Sigmoid colon (tissue), 7 donors: ENCODE measurements around the gene PTPRN. TPM values are rescaled to one million over a fixed set of nuclear protein-coding genes. Genes with fewer than 3 reads are reported as not detected.

ENCODE experiments used
- DNase-seq: peaks from one replicate; pipeline ENCODE4 v3.0.0-alpha.2; 2019
- H3K27ac ChIP-seq, 4 donors: fragments of 200-600 bp; sonication (generic); one replicate each; pipeline ENCODE4 v1.5.1; 2016 to 2019; ENCODE audit warnings: mild to moderate bottlenecking in 1 of 4
- H3K27me3 ChIP-seq, 3 donors: fragments of 200-600 bp; sonication (generic); one replicate each; pipeline ENCODE4 v1.5.1; 2019; ENCODE audit warnings: mild to moderate bottlenecking in 1 of 3
- H3K36me3 ChIP-seq, 4 donors: fragments of 200-600 bp; sonication (generic); one replicate each; pipeline ENCODE4 v1.5.1; 2016 to 2019
- H3K4me1 ChIP-seq, 4 donors: fragments of 200-600 bp; sonication (generic); one replicate each; pipeline ENCODE4 v1.5.1; 2017 to 2019
- H3K4me3 ChIP-seq, 4 donors: fragments of 200-600 bp; sonication (generic); one replicate each; pipeline ENCODE4 v1.5.1; 2017 to 2019; ENCODE audit warnings: mild to moderate bottlenecking in 2 of 4, moderate library complexity in 1 of 4
- H3K9me3 ChIP-seq, 4 donors: fragments of 200-600 bp in 3 of 4; sonication (generic) in 3 of 4; one replicate each; pipeline versions ENCODE4 v1.5.1 to v1.6.1; 2013 to 2019
- EP300 ChIP-seq, 4 donors: sonication (generic); formaldehyde crosslinking; IDR thresholded peaks; one replicate each; pipeline ENCODE4 v1.6.1; 2017; ENCODE audit warnings: antibody characterized with exemption in 4 of 4
- POLR2A ChIP-seq, 2 donors: fragments of 450-650 bp; IDR thresholded peaks; one replicate each; pipeline ENCODE4 v1.6.1; 2016; ENCODE audit warnings: antibody characterized with exemption in 2 of 2, mild to moderate bottlenecking in 2 of 2, moderate library complexity in 2 of 2
- POLR2AphosphoS5 ChIP-seq, 4 donors: sonication (generic); formaldehyde crosslinking; IDR thresholded peaks; one replicate each; pipeline ENCODE4 v1.6.1; 2017; ENCODE audit warnings: antibody characterized with exemption in 4 of 4
- WGBS, 2 donors: extraction: QIAGEN DNeasy Blood & Tissue Kit; methylation state at CpG; one replicate each; pipeline ENCODE4 v1.1.7; 2013; 5-methylcytosine and 5-hydroxymethylcytosine counted together
- intact Hi-C: fragments of 100-400 bp; cut with DNase I; formaldehyde crosslinking; loops from one replicate; pipeline ENCODE4 v1.15.1; 2023
- polyA plus RNA-seq, 3 donors: library from polyadenylated mRNA; stranded (reverse); fragments of 200-250 nt; gene quantifications; one replicate each; pipeline ENCODE4 v1.2.3, GENCODE V29; 2013
- total RNA-seq, 4 donors: library from RNA; depleted of rRNA; stranded (reverse); fragments of >200 nt; gene quantifications; one replicate each; pipeline ENCODE4 v1.1.0, GENCODE V29; 2016
- TF ChIP-seq, protein P1 (sequence below), 4 experiments: fragments of 450-650 bp in 3 of 4; fragments of 200-600 bp in 1 of 4; IDR thresholded peaks; one replicate each; pipeline ENCODE4 v1.5.1; 2016 to 2019; ENCODE audit warnings: antibody characterized with exemption in 4 of 4, mild to moderate bottlenecking in 3 of 4, moderate library complexity in 2 of 4
- donor health status: healthy with polysubstance abuse.
- donor health status: Bipolar disorder and iron deficiency.
- donor health status: healthy.

Gene PTPRN
- total and polyA plus RNA-seq, 7 donors, result 1.2 to 8.8 (median 7.8) TPM; not detected in 2

DNA sequence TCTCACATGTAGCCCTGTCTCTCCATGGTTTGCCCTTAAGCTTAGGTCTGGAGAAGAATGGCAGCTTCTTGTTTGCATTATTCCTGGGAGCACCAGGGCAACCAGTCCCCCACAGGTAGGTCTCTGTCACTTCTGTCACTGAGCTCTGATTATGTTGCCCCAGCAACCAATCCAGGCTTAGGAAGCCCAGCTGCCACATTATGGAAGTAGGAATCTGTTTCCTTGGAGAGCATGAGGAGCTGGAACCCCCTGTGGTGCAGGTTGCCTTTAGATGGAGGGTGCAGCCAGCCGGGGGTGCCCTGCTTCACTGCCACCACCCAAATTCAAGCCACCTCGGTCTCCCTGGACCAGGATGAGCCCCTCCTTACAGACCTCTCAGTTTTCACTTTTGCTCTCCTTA lies 18.5 kb upstream of the PTPRN start:
- WGBS, 2 donors, result 48 to 61% methylated on average over 2 of the region's 2 CpGs
- Histone ChIP-seq H3K27me3 (peaks cover 8 to 33% (median 15%) of the 10 kb centered on the region in 3 donors), H3K9me3 (peaks cover 0 to 2% (median 0%) of the 10 kb centered on the region in 4 donors), H3K36me3 (no peaks in the 10 kb centered on the region), H3K27ac (no peak overlapping the region), H3K4me1 (no peaks in the 10 kb centered on the region), H3K4me3 (no peak overlapping the region)
- intact Hi-C loops, result no loop called here
- DNase-seq, result no peak
- no peak for TF ChIP-seq POLR2AphosphoS5 (IDR thresholded peaks at IDR 0.05)
- TF ChIP-seq POLR2A (IDR thresholded peaks at IDR 0.05), result no peak
- TF ChIP-seq, protein P1, sequence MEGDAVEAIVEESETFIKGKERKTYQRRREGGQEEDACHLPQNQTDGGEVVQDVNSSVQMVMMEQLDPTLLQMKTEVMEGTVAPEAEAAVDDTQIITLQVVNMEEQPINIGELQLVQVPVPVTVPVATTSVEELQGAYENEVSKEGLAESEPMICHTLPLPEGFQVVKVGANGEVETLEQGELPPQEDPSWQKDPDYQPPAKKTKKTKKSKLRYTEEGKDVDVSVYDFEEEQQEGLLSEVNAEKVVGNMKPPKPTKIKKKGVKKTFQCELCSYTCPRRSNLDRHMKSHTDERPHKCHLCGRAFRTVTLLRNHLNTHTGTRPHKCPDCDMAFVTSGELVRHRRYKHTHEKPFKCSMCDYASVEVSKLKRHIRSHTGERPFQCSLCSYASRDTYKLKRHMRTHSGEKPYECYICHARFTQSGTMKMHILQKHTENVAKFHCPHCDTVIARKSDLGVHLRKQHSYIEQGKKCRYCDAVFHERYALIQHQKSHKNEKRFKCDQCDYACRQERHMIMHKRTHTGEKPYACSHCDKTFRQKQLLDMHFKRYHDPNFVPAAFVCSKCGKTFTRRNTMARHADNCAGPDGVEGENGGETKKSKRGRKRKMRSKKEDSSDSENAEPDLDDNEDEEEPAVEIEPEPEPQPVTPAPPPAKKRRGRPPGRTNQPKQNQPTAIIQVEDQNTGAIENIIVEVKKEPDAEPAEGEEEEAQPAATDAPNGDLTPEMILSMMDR (IDR thresholded peaks at IDR 0.05), result no peak

DNA sequence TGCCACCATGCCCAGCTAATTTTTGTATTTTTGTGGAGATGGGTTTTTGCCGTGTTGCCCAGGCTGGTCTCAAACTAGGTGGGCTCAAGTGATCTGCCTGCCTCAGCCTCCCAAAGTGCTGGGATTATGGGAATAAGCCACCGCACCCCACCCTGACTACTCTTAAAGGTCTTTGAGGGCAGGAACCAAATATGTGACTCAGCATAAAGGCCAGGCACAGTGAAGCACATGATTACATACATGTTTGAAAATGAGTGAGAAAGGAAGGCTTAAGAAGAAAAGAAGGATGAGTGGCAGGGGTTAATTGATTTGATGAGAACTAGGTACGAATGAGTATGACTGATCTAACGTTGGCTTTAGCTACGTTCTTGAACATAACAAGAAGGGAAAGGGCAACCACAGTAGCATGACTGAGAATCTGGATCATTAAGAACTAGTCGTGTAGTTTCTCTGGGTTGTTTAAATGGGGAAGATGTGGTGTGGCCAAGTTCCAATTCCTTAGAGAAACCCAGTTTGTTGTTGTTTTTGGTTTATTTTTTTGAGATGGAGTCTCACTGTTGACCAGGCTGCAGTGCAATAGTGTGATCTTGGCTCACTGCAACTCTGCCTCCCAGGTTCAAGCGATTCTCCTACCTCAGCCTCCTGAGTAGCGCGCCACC lies 16.6 kb upstream of the PTPRN start:
- WGBS, 2 donors, result 63 to 72% methylated on average over 9 of the region's 9 CpGs
- TF ChIP-seq, protein P1 (IDR thresholded peaks at IDR 0.05), result no peak
- no peak for TF ChIP-seq POLR2AphosphoS5 (IDR thresholded peaks at IDR 0.05)
- TF ChIP-seq EP300 (IDR thresholded peaks at IDR 0.05), result no peak
- TF ChIP-seq POLR2A (IDR thresholded peaks at IDR 0.05), result no peak
- intact Hi-C loops, result no loop called here

DNA sequence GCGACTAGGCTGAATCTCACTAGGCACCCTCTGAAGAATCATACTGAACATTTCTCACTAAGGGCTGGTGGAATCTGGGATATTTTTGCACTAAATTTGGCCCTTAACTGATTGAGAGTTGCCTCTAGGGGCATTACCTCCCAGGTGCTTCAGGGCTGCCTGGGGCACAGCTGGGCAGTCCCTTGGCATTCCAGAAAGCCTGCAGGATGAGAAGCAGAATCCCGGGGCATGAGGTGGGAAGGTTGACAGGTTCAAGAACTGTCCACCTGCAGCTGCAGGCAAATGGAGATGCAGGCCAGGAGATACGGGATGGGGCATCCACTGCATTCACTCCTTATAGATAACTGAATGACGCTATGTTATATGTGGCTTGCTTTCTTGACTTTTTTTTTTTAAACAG lies 15.9 kb upstream of the PTPRN start:
- 79 to 89% methylated on average over 4 of the region's 4 CpGs for WGBS, 2 donors
- intact Hi-C loops, result no loop called here
- H3K27me3 ChIP-seq, result peaks cover 0 to 14% (median 0%) of the 10 kb centered on the region in 3 donors
- H3K36me3 ChIP-seq, result no peaks in the 10 kb centered on the region
- no peak overlapping the region for H3K4me3 ChIP-seq
- no peak for DNase-seq
- no peaks in the 10 kb centered on the region for H3K4me1 ChIP-seq
- TF ChIP-seq, protein P1 (IDR thresholded peaks at IDR 0.05), result no peak
- TF ChIP-seq EP300 (IDR thresholded peaks at IDR 0.05), result no peak
- no peak for TF ChIP-seq POLR2A (IDR thresholded peaks at IDR 0.05)
- TF ChIP-seq POLR2AphosphoS5 (IDR thresholded peaks at IDR 0.05), result no peak
- H3K27ac ChIP-seq, result no peak overlapping the region
- peaks cover 0 to 2% (median 0%) of the 10 kb centered on the region in 4 donors for H3K9me3 ChIP-seq

More for the DNA sequence above, 16.6 kb upstream of the PTPRN start:
- DNase-seq, result no peak
- Histone ChIP-seq H3K36me3 (no peaks in the 10 kb centered on the region), H3K9me3 (peaks cover 0 to 2% (median 0%) of the 10 kb centered on the region in 4 donors), H3K4me1 (no peaks in the 10 kb centered on the region), H3K27ac (no peak overlapping the region), H3K27me3 (peaks cover 0 to 17% (median 0%) of the 10 kb centered on the region in 3 donors), H3K4me3 (no peak overlapping the region)

DNA sequence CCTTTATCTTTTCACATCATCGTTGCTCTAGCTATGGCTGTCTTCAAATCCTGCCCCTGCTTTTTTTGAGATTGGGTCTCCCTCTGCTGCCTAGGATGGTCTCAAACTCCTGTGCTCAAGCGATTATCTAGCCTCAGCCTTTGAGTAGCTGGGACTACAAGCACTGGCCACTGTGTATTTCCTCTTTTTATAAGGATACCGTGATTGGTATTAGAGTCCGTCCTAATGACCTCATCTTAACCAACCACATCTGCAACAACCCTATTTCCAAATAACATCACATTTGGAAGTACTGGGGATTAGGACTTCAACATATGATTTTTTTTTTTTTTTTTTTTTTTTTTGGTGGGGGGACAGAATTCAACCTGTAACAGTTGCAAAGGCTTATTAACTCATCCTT lies 14.2 kb upstream of the PTPRN start:
- no peaks in the 10 kb centered on the region for H3K4me1 ChIP-seq
- no peak overlapping the region for H3K27ac ChIP-seq
- peaks cover 0 to 14% (median 0%) of the 10 kb centered on the region in 3 donors for H3K27me3 ChIP-seq
- TF ChIP-seq POLR2A (IDR thresholded peaks at IDR 0.05), result no peak
- no peak for TF ChIP-seq EP300 (IDR thresholded peaks at IDR 0.05)
- TF ChIP-seq, protein P1 (IDR thresholded peaks at IDR 0.05), result no peak
- no peak for TF ChIP-seq POLR2AphosphoS5 (IDR thresholded peaks at IDR 0.05)
- 69 to 74% methylated on average over 4 of the region's 4 CpGs for WGBS, 2 donors
- H3K36me3 ChIP-seq, result no peaks in the 10 kb centered on the region
- no peaks in the 10 kb centered on the region for H3K9me3 ChIP-seq
- intact Hi-C loops, result no loop called here
- DNase-seq, result no peak
- no peak overlapping the region for H3K4me3 ChIP-seq
